Measurements from ENCODE around the gene HES7. TPM values are rescaled to one million over a fixed set of nuclear protein-coding genes. Genes with fewer than 3 reads are reported as not detected.

Gene HES7
- total and polyA plus RNA-seq, 9 of the 15 experiments (the other 6 are each of a cell fraction or from before 2014, with no cell fraction given), result 0.03 to 1.7 (median 0.14) TPM; not detected in 1

DNA sequence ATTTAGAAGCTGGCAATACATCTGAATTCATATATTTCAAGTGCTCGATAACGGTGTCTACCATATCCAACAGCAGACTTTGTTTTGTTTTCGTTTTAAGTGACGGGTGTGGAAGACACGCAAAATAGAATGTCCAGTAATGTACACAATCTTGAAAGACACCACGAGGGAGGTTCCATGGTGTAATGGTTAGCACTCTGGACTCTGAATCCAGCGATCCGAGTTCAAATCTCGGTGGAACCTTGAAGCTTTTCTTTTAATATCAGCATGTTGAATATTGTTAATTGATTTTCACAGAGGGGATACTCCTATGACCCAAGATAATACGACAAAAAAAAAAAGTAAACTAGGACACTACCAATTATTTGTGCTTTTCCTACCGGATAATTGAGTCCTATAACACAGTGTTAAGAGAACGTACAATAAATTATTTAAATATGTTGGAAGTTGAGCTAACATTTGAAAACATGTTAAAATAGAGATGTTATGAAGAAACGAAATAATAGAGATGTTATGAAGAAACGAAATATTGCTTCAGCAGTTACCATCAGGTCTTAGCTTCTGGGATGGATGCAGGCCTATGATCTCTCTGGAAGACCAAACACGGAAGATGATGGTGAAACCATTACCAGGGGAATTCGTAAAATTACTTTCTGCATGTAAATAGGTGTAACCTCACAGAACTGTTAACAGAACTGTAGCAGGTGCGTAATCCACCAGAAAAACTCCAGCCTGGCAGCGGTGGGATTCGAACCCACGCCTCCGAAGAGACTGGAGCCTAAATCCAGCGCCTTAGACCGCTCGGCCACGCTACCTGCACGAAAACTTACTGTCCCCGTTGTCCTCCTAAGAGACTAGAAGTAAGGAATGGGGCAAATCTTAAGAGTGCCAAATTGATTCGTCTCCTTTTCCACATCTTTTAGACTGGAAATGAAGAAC is 4.1 kb downstream of the HES7 start (continued):
- TF ChIP-seq NRF1 (conservative IDR thresholded peaks at IDR 0.05 in 1 of 2, IDR thresholded peaks at IDR 0.05 in 1 of 2) (0 out of 4 replicates have a peak, but pooled peaks of 1 of the 2 experiments have one; percentile 12), RAD51 (IDR thresholded peaks at IDR 0.05; ENCODE audit: borderline replicate concordance, low read depth) (no peak), YY1 (IDR thresholded peaks at IDR 0.05; ENCODE audit: borderline replicate concordance in 1 of 3, control insufficient read depth in 1 of 3, extremely low read depth in 1 of 3, insufficient read depth in 3 of 3, insufficient read length in 1 of 3, insufficient replicate concordance in 2 of 3, low read depth in 1 of 3, low read length in 2 of 3) (no peak), ZNF121 (CRISPR knock-in tag; conservative IDR thresholded peaks at IDR 0.05) (no peak), HDAC1 (IDR thresholded peaks at IDR 0.05) (peak in 1 of 2 experiments; percentile 86; a peak in 2 of 4 replicates), MTA1 (IDR thresholded peaks at IDR 0.05; ENCODE audit: borderline replicate concordance) (peak; percentile 31; the same call in 1 of the 2 replicates), SOX6 (IDR thresholded peaks at IDR 0.05) (peak; percentile 55; the same call in 1 of the 2 replicates), NR4A1 (CRISPR knock-in tag; IDR thresholded peaks at IDR 0.05) (no peak), NR4A1 (tag; IDR thresholded peaks at IDR 0.05) (no peak), TOE1 (IDR thresholded peaks at IDR 0.05; ENCODE audit: borderline replicate concordance) (no peak), TOE1 (CRISPR knock-in tag; IDR thresholded peaks at IDR 0.05; ENCODE audit: borderline replicate concordance, low read depth) (no peak), MAZ (CRISPR knock-in tag; conservative IDR thresholded peaks at IDR 0.05 in 1 of 2, IDR thresholded peaks at IDR 0.05 in 1 of 2) (peak; percentile 64 to 92), ZNF589 (CRISPR knock-in tag; IDR thresholded peaks at IDR 0.05; ENCODE audit: low read depth) (0 out of 2 replicates have a peak, but pooled peaks have one; percentile 29), NFRKB (IDR thresholded peaks at IDR 0.05; ENCODE audit: low read depth) (no peak), FOXK2 (conservative IDR thresholded peaks at IDR 0.05 in 1 of 2, IDR thresholded peaks at IDR 0.05 in 1 of 2; ENCODE audit: low read depth in 2 of 2) (peak; percentile 57 to 72; a peak in 3 of 4 replicates), ADNP (tag; IDR thresholded peaks at IDR 0.05) (peak; percentile 96), ZNF561 (CRISPR knock-in tag; conservative IDR thresholded peaks at IDR 0.05) (no peak)
- TF ChIP-seq, protein P1, sequence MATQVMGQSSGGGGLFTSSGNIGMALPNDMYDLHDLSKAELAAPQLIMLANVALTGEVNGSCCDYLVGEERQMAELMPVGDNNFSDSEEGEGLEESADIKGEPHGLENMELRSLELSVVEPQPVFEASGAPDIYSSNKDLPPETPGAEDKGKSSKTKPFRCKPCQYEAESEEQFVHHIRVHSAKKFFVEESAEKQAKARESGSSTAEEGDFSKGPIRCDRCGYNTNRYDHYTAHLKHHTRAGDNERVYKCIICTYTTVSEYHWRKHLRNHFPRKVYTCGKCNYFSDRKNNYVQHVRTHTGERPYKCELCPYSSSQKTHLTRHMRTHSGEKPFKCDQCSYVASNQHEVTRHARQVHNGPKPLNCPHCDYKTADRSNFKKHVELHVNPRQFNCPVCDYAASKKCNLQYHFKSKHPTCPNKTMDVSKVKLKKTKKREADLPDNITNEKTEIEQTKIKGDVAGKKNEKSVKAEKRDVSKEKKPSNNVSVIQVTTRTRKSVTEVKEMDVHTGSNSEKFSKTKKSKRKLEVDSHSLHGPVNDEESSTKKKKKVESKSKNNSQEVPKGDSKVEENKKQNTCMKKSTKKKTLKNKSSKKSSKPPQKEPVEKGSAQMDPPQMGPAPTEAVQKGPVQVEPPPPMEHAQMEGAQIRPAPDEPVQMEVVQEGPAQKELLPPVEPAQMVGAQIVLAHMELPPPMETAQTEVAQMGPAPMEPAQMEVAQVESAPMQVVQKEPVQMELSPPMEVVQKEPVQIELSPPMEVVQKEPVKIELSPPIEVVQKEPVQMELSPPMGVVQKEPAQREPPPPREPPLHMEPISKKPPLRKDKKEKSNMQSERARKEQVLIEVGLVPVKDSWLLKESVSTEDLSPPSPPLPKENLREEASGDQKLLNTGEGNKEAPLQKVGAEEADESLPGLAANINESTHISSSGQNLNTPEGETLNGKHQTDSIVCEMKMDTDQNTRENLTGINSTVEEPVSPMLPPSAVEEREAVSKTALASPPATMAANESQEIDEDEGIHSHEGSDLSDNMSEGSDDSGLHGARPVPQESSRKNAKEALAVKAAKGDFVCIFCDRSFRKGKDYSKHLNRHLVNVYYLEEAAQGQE (IDR thresholded peaks at IDR 0.05; ENCODE audit: borderline replicate concordance), result 0 out of 2 replicates have a peak, but pooled peaks have one; percentile 5
- TF ChIP-seq, protein P1 (CRISPR knock-in tag; IDR thresholded peaks at IDR 0.05; ENCODE audit: low read depth), result no peak

All from K562 (cell line).